Measurements from ENCODE around the gene MYOF. TPM values are rescaled to one million over a fixed set of nuclear protein-coding genes. Genes with fewer than 3 reads are reported as not detected.

The MYOF gene
- total and polyA plus RNA-seq, 9 of the 15 experiments (the other 6 are each of a cell fraction or from before 2014, with no cell fraction given) = 0.06 to 0.27 TPM; not detected in 7

GRCh38 chr10:93334181-93334580 is 148.0 kb downstream of the MYOF start:
- FAIRE-seq = no peak
- POLR2A ChIA-PET = interaction anchor here (0.6 kb wide), 1 partner anchor 148 kb away, joined by 3 read pairs; the partner anchor contains the start of gene MYOF

More at GRCh38 chr10:93334181-93334580, 148.0 kb downstream of the MYOF start:
- Histone ChIP-seq H3K9me1 (ENCODE audit: control insufficient read depth, insufficient read depth, low read length) (no peaks in the 10 kb centered on the region), H3K4me1 (replicated peaks in 1 of 2; ENCODE audit: control insufficient read depth in 2 of 2, insufficient read depth in 2 of 2, low read length in 2 of 2) (no peaks in the 10 kb centered on the region), H3K27ac (ENCODE audit: extremely low read depth, low read depth, low read length) (no peak overlapping the region), H4K20me1 (replicated peaks; ENCODE audit: control insufficient read depth, insufficient read depth, low read length) (no peaks in the 10 kb centered on the region), H3K27me3 (ENCODE audit: control insufficient read depth in 2 of 2, insufficient read depth in 2 of 2, low read length in 2 of 2) (peaks cover 2 to 31% of the 10 kb centered on the region in 2 experiments; a peak in 3 of 5 replicates), H3K36me3 (ENCODE audit: control insufficient read depth, insufficient read depth, low read length) (no peaks in the 10 kb centered on the region), H3K4me3 (no peak overlapping the region), H3K79me2 (ENCODE audit: control insufficient read depth, insufficient read depth, low read length) (no peaks in the 10 kb centered on the region), H2AFZ (ENCODE audit: low read depth, low read length) (no peak overlapping the region), H3K9me3 (replicated peaks; ENCODE audit: control insufficient read depth, insufficient read depth, low read depth, low read length) (no peaks in the 10 kb centered on the region), H3K9ac (ENCODE audit: insufficient read depth in 1 of 2, low read depth in 2 of 2, low read length in 2 of 2) (no peak overlapping the region), H3K4me2 (ENCODE audit: insufficient read depth, low read length) (no peak overlapping the region)
- WGBS (ENCODE audit: insufficient coverage, low coverage, missing lambda C conversion rate) = 0% methylated on average over 3 of the region's 3 CpGs
- intact Hi-C loops (cut with micrococcal nuclease) = no loop called here
- CTCF ChIA-PET (ENCODE audit: low intra/inter-chr PET ratio) = no interaction called here
- in situ Hi-C loops (cut with MboI) = no loop called here
- DNase-seq (ENCODE audit: extremely low read depth in 1 of 4, low spot score in 3 of 4) = no peak
- TF ChIP-seq ZFP91 (CRISPR knock-in tag; IDR thresholded peaks at IDR 0.05) (no peak), XRCC3 (IDR thresholded peaks at IDR 0.05) (no peak), POU5F1 (IDR thresholded peaks at IDR 0.05; ENCODE audit: borderline replicate concordance, low read depth, low read length, partially characterized antibody) (no peak), NCOA4 (IDR thresholded peaks at IDR 0.05; ENCODE audit: partially characterized antibody) (no peak), ZBTB12 (CRISPR knock-in tag; IDR thresholded peaks at IDR 0.05) (no peak), BRD4 (IDR thresholded peaks at IDR 0.05) (no peak)
- no peak for ATAC-seq
- BruUV-seq (replicated peaks) = no TSS peak

All from K562 (cell line).